ENCODE measurements around the gene IQGAP2. TPM values are rescaled to one million over a fixed set of nuclear protein-coding genes. Genes with fewer than 3 reads are reported as not detected.

The IQGAP2 gene
- total RNA-seq, 1 donor from 2014 or later, result 2.4 TPM

- no peak for DNase-seq
These were observed 52.5 kb downstream of the IQGAP2 start for GRCh38 chr5:76455531-76456133.

- no peak for DNase-seq
These were observed 53.2 kb downstream of the IQGAP2 start for GRCh38 chr5:76456258-76456657.

- no peak for DNase-seq
These were observed 54.8 kb downstream of the IQGAP2 start for GRCh38 chr5:76457674-76458485.

GRCh38 chr5:76458486-76458830 is 55.4 kb downstream of the IQGAP2 start:
- DNase-seq, result no peak

- no peak for DNase-seq
These were observed 57.0 kb downstream of the IQGAP2 start for GRCh38 chr5:76460104-76460503.

- no peak for DNase-seq
These were observed 59.1 kb downstream of the IQGAP2 start for GRCh38 chr5:76462097-76462667.

- DNase-seq, result no peak
These were observed 64.1 kb downstream of the IQGAP2 start for GRCh38 chr5:76467216-76467615.

- DNase-seq, result no peak
These were observed 65.7 kb downstream of the IQGAP2 start for GRCh38 chr5:76468635-76469425.

GRCh38 chr5:76469656-76470290 is 66.7 kb downstream of the IQGAP2 start:
- DNase-seq, result no peak

- DNase-seq, result no peak
These were observed 67.9 kb downstream of the IQGAP2 start for GRCh38 chr5:76470976-76471375.

GRCh38 chr5:76471406-76471805 is 68.3 kb downstream of the IQGAP2 start:
- no peak for DNase-seq

- DNase-seq, result no peak
These were observed 68.9 kb downstream of the IQGAP2 start for GRCh38 chr5:76471987-76472334.

- no peak for DNase-seq
These were observed 69.4 kb downstream of the IQGAP2 start for GRCh38 chr5:76472335-76473008.

- no peak for DNase-seq
These were observed 69.9 kb downstream of the IQGAP2 start for GRCh38 chr5:76473009-76473336.

GRCh38 chr5:76473661-76474060 is 70.6 kb downstream of the IQGAP2 start:
- no peak for DNase-seq

GRCh38 chr5:76474377-76474776 is 71.3 kb downstream of the IQGAP2 start:
- no peak for DNase-seq

GRCh38 chr5:76475385-76475784 is 72.3 kb downstream of the IQGAP2 start:
- DNase-seq, result no peak

- no peak for DNase-seq
These were observed 72.9 kb downstream of the IQGAP2 start for GRCh38 chr5:76475936-76476335.

GRCh38 chr5:76476474-76477038 is 73.5 kb downstream of the IQGAP2 start:
- DNase-seq, result no peak

- no peak for DNase-seq
These were observed 74.0 kb downstream of the IQGAP2 start for GRCh38 chr5:76477061-76477460.

- no peak for DNase-seq
These were observed 74.5 kb downstream of the IQGAP2 start for GRCh38 chr5:76477571-76477970.

- no peak for DNase-seq
These were observed 76.2 kb downstream of the IQGAP2 start for GRCh38 chr5:76479281-76479680.

All from dermis blood vessel endothelial cell (primary cell).